HUDEP-2 (cell line): ENCODE measurements around the gene IL17D.
"Not testable (repeated sequence)": the region's sequence is repeated elsewhere in the genome, so short reads cannot be mapped to it uniquely, and the experiment has no call there.

Experiments
- DNase-seq, 76 experiments: peaks; one replicate each; lab custom pipeline; 2025; ENCODE audit not compliant: unreplicated experiment in 76 of 76; lab: John Stamatoyannopoulos, UW

IL17D gene

GRCh38 chr13:20717581-20718542 is 14.4 kb downstream of the IL17D start:
- DNase-seq, result no peak

- DNase-seq, result no peak
Observed at GRCh38 chr13:20718958-20719566, 15.6 kb downstream of the IL17D start.

DNA sequence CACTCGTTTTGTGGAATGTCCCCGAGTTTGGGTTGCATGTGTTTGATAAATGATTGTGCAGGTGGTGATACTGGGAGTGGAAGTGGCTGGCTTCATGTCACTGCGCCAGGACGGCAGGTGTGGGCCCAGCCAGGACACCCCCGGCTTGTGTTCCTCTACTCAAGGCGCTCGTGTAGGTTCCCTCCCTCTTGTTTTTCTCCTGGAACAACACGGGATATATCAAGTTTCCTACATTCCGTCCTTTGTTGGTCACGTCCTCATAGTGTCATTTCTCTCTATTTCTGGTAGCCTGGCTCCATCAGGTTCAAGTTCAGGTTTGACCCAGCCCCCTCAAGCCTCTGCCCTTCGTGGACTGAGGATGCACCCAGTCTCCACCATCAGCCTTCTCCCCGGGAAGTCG is 16.3 kb downstream of the IL17D start:
- no peak for DNase-seq

DNA sequence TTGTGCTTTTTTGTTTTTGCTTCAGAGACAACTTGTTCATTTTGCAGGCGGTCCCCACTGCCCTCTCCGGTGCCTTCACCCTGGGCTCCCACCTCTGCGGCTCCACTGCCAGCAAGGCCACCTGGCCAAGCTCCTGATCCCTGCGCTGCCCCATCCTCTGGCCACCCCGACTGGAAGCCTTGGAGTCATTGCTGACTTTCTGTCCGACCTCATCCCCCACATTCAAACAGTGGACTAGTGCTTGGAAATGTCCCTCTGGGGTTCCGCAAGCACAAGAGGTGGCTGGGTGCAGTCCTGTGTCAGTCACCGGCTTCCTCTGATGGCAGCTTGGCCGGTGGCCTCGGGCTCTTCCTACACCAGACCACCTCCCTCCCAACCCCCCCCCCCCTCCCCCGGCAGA is 17.0 kb downstream of the IL17D start:
- DNase-seq, result no peak

GRCh38 chr13:20721058-20721453 is 17.6 kb downstream of the IL17D start:
- DNase-seq, result no peak

- peak in 53 of 76 experiments; percentile 3 to 62 (median 31) for DNase-seq
Observed at GRCh38 chr13:20721454-20722357, 18.2 kb downstream of the IL17D start.

- DNase-seq, result no peak
Observed at GRCh38 chr13:20727856-20728255, 24.4 kb downstream of the IL17D start.

GRCh38 chr13:20728579-20729311 is 25.2 kb downstream of the IL17D start:
- no peak for DNase-seq

DNA sequence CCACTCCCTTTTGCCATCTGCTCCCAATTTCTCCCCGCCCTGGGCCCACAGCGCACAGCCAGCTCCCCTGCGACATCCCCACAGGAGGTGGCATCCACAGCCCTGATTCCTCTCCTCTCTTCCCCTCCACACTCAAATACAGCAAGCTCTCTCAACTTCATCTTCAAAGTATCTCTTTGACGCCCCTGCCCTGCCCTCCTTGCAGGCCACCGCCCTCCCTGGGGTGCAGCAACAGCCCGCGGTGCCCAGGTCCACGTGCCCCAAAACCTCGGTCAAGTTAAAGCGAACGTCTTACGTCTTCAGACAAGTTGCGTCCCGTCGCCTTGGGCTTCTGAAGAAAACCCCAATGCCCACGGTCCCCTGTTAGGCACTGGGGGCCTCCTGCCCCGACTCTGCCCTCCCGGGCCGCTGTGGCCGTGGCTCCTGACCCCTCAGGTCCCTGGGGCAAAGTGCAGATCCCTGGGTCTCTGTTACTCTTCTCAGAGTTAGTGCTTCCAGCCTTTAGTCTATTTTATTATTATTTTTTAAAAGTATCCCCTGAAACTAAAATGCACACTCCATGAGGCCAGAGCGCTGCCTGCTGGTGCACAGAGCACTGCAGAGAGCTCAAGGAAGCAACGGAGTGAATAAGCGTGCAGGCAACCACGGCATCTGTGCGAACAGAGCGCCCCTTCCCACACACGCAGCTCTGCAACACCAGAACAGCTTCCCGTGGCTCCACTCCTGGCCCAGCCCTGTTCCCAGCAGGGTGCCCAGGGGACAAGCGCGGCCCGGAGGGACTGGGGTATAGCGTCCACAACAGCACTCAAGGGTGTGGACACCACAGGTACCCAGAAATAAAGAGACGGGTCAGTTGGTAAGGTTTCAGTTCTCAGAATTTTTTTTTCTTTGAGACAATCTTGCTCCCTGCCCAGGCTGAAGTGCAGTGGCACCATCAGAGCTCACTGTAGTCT is 26.4 kb downstream of the IL17D start:
- no peak for DNase-seq

DNA sequence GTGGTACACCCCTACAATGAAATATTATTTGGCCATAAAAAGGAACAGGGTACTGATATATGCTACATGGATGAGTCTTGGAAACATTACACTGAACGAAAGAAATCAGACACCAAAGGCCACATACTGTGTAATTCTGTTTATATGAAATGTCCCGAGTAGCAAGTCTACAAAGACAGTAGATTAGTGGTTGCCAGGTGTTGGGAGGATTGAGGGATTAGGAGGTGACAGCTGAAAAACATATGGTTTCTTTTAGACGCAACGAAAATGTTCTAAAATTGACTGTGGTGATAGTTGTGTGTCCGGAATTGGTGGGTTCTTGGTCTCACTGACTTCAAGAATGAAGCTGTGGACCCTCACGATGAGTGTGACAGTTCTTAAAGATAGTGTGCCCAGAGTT is 35.1 kb downstream of the IL17D start:
- DNase-seq, result no peak

DNA sequence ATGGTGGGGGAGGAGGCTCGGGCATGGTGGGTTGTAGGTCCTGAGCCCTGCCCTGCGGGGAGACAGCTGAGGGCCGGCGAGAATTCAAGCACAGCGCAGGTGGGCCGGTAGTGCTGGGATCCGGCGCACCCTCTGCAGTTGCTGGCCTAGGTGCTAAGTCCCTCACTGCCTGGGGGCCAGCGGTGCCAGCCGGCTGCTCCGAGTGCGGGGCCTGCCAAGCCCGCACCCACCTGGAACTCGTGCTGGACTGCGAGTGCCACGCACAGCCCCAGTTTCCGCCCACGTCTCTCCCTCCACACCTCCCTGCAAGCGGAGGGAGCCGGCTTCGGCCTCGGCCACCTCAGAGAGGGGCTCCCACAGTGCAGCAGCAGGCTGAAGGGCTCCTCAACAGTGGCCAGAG is 36.5 kb downstream of the IL17D start:
- no peak for DNase-seq

DNA sequence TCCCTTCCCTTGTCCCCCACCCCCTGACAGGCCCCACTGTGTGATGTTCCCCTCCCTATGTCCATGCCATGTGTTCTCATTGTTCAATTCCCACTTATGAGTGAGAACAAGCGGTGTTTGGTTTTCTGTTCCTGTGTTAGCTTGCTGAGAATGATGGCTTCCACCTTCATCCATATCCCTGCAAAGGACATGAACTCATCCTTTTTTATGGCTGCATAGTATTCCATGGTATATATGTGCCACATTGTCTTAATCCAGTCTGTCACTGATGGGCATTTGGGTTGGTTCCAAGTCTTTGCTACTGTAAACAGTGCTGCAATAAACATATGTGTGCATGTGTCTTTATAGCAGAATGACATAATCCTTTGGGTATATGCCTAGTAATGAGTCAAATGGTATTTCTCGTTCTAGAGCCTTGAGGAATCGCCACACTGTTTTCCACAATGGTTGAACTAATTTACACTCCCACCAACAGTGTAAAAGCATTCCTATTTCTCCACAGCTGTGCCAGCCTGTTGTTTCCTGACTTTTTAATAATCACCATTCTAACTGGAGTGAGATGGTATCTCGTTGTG is 40.4 kb downstream of the IL17D start:
- not testable (repeated sequence) for DNase-seq

- no peak for DNase-seq
Observed at GRCh38 chr13:20749377-20749776, 45.9 kb downstream of the IL17D start.

- DNase-seq, result no peak
Observed at GRCh38 chr13:20754009-20754408, 50.5 kb downstream of the IL17D start.

DNA sequence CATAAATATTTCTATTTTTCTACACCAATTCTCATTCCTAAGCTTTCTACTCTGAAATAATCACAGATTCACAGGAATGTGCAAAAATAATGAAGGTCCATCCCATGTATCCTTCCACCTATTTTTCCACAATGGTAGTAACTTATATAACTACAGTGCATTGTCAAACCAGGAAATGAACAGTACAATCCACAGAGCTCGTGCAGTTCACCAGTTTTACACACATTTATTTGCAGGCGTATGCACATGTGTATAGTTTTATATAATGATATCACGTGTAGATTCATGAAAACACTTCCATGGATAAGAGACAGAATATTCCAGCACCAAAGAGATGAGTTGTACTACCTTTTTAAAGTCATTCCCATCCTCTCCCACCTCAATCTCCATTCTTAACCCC is 57.4 kb downstream of the IL17D start:
- no peak for DNase-seq

DNA sequence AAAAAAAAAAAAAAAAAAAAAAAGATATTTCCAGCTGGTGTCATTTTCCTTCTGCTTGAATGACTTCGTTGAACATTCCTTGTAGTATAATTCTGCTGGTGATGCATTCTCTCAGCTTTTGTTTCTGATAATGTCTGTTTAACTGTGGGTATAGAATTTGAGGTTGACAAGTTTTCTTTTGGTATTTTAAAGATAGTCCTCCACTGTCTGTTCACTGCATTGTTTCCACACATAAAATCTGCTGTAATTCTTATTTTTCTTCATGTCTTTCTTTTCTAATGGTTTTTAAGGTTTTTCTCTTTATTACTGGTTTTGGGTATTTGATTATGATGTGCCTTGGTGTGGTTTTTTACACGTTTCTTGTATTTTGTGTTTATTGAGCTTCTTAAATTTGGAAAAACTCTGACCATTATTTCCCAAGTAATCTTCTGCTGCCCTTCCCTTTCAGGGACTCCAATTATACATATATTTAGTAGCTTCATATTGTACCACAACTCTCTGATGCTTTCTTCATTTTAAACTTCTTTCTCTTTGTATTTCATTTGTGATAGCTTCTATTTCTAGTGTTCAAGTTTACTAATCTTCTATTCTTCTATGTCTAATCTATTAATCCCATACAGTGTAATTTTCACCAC is 63.9 kb downstream of the IL17D start:
- no peak for DNase-seq

GRCh38 chr13:20769091-20769490 is 65.6 kb downstream of the IL17D start:
- DNase-seq, result no peak

- no peak for DNase-seq
Observed at GRCh38 chr13:20769834-20770233, 66.3 kb downstream of the IL17D start.
